NCI-H2171 treated with DMSO at 0.1 percent for 48 hours (cell line): ENCODE data around the gene MED1.
"Not testable (repeated sequence)": the region's sequence is repeated elsewhere in the genome, so short reads cannot be mapped to it uniquely, and the experiment has no call there.

Experiments used
- DNase-seq: peaks from one replicate; lab custom pipeline; 2025; lab: John Stamatoyannopoulos, UW

The MED1 gene, protein sequence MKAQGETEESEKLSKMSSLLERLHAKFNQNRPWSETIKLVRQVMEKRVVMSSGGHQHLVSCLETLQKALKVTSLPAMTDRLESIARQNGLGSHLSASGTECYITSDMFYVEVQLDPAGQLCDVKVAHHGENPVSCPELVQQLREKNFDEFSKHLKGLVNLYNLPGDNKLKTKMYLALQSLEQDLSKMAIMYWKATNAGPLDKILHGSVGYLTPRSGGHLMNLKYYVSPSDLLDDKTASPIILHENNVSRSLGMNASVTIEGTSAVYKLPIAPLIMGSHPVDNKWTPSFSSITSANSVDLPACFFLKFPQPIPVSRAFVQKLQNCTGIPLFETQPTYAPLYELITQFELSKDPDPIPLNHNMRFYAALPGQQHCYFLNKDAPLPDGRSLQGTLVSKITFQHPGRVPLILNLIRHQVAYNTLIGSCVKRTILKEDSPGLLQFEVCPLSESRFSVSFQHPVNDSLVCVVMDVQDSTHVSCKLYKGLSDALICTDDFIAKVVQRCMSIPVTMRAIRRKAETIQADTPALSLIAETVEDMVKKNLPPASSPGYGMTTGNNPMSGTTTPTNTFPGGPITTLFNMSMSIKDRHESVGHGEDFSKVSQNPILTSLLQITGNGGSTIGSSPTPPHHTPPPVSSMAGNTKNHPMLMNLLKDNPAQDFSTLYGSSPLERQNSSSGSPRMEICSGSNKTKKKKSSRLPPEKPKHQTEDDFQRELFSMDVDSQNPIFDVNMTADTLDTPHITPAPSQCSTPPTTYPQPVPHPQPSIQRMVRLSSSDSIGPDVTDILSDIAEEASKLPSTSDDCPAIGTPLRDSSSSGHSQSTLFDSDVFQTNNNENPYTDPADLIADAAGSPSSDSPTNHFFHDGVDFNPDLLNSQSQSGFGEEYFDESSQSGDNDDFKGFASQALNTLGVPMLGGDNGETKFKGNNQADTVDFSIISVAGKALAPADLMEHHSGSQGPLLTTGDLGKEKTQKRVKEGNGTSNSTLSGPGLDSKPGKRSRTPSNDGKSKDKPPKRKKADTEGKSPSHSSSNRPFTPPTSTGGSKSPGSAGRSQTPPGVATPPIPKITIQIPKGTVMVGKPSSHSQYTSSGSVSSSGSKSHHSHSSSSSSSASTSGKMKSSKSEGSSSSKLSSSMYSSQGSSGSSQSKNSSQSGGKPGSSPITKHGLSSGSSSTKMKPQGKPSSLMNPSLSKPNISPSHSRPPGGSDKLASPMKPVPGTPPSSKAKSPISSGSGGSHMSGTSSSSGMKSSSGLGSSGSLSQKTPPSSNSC (N-terminal part only)

GRCh38 chr17:39450847-39451581 lies at the start of gene MED1:
MED1 (minus strand) TSS chr17:39451263; CDS start chr17:39451062, 201 bp downstream.
- DNase-seq = peak; percentile 99

GRCh38 chr17:39496921-39497320 lies 45.9 kb upstream of the MED1 start:
- DNase-seq = not testable (repeated sequence)

DNA sequence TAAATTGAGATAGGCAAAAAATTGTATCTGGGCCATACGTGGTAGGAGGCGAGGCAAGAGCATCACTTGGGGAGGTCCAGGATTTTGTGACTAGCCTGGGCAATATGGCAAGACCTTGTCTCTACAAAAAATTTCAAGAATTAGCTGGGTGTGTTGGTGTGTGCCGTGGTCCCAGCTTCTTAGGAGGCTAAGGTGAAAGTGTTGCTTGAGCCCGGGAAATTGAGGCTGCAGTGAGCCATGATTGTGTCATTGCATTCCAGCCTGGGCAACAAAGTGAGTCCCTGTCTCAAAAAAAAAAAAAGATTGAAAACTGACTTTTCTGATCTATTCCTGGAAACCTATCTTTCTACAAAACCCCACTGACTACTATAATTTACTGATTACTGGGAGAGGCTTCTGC lies 36.9 kb upstream of the MED1 start:
- DNase-seq = no peak

GRCh38 chr17:39487490-39487889 lies 36.4 kb upstream of the MED1 start:
- not testable (repeated sequence) for DNase-seq

DNA sequence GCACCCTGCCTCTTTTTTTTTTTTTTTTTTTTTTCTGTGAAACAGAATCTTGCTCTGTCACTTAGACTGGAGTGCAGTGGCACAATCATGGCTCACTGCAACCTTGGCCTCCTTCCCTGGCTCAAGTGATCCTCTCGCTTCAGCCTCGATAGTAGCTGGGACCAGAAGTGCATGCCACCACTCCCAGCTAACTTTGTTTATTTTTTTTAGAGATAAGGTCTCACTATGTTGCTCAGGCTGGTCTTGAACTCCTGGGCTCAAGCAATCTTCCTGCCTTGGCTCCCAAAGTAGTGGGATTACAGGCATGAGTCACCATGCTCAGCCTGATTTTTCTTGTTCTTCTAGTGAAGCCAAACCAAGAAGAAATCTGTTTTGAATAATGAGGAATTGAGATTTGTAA lies 35.2 kb upstream of the MED1 start:
- DNase-seq = no peak

GRCh38 chr17:39485555-39485954 lies 34.5 kb upstream of the MED1 start:
- no peak for DNase-seq

GRCh38 chr17:39484178-39484577 lies 33.1 kb upstream of the MED1 start:
- DNase-seq = no peak

- no peak for DNase-seq
Observed at GRCh38 chr17:39483506-39483905, 32.4 kb upstream of the MED1 start.

DNA sequence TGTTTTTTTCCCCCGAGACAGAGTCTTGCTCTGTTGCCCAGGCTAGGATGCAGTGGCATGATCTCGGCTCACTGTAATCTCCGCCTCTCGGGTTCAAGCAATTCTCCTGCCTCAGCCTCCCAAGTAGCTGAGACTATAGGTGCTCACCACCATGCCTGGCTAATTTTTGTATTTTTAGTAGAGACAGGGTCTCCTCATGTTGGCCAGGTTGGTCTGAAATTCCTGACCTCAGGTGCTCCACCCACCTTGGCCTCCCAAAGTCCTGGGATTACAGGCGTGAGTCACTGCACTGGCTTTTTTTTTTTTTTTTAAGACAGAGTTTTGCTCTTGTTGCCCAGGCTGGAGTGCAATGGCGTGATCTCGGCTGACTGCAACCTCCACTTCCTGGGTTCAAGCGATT lies 28.6 kb upstream of the MED1 start:
- DNase-seq = not testable (repeated sequence)

- no peak for DNase-seq
Observed at GRCh38 chr17:39473310-39473709, 22.2 kb upstream of the MED1 start.

DNA sequence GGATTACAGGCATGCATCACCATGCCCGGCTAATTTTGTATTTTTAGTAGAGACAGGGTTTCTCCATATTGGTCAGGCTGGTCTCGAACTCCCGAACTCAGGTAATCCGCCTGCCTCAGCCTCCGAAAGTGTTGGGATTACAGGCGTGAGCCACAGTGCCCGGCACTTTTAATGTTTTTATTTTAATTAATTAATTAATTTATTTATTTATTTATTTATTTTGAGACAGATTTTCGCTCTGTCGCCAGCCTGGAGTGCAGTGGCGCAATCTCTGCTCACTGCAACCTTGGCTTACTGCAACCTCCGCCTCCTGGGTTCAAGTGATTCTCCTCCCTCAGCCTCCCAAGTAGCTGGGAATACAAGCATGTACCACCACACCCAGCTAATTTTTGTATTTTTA lies 17.5 kb upstream of the MED1 start:
- DNase-seq = not testable (repeated sequence)

DNA sequence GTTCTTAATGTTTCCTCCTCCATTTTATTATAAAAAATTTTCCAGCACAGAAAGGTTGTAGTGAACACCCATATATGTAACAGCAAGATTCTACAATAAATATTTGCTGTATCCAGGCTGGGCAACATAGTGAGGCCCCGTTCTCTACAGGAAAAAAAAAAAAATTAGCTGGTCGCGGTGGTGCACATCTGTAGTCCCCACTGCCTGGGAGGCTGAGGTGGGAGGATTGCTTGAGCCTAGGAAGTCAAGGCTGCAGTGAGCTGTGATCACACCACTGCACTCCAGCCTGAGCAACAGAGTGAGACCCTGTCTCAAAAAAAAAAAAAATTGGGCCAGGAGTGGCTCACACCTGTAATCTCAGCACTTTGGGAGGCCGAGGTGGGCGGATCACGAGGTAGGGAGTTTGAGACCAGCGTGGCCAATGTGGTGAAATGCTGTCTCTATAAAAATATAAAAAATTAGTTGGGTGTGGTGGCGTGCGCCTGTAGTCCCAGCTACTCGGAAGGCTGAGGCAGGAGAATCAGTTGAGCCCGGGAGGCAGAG lies 13.6 kb upstream of the MED1 start:
- DNase-seq = not testable (repeated sequence)

- no peak for DNase-seq
Observed at GRCh38 chr17:39462631-39463375, 11.7 kb upstream of the MED1 start.

DNA sequence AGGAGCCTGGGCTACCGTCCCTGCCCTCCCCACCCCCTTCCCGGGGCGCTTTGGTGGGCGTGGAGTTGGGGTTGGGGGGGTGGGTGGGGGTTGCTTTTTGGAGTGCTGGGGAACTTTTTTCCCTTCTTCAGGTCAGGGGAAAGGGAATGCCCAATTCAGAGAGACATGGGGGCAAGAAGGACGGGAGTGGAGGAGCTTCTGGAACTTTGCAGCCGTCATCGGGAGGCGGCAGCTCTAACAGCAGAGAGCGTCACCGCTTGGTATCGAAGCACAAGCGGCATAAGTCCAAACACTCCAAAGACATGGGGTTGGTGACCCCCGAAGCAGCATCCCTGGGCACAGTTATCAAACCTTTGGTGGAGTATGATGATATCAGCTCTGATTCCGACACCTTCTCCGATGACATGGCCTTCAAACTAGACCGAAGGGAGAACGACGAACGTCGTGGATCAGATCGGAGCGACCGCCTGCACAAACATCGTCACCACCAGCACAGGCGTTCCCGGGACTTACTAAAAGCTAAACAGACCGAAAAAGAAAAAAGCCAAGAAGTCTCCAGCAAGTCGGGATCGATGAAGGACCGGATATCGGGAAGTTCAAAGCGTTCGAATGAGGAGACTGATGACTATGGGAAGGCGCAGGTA lies 11.0 kb upstream of the MED1 start:
- DNase-seq = no peak

- peak; percentile 98 for DNase-seq
Observed at GRCh38 chr17:39461113-39461925, 10.3 kb upstream of the MED1 start, which contains the start of gene CDK12. CDK12 (plus strand) TSS chr17:39461486; CDS start chr17:39462072, 586 bp downstream.

GRCh38 chr17:39455919-39456318 lies 4.9 kb upstream of the MED1 start:
- no peak for DNase-seq

DNA sequence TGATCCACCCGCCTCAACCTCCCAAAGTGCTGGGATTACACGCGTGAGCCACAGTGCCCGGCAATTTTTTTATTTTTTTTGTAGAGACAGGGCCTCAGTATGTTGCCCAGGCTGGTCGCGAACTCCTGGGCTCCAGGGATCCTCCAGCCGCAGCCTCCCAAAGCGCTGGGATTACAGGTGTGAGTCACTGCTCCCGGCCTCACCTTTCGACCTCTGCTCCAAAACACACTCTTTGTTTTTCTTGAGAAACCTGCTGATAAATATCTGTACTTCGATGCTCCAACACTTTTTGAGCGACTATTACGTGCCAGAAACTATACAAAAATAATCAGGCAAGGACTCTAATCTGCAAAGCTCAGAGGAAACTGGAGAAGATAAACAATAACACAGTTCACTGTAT lies 1.0 kb downstream of the MED1 start:
- DNase-seq = no peak

GRCh38 chr17:39447561-39447960 lies 3.5 kb downstream of the MED1 start:
- DNase-seq = no peak

DNA sequence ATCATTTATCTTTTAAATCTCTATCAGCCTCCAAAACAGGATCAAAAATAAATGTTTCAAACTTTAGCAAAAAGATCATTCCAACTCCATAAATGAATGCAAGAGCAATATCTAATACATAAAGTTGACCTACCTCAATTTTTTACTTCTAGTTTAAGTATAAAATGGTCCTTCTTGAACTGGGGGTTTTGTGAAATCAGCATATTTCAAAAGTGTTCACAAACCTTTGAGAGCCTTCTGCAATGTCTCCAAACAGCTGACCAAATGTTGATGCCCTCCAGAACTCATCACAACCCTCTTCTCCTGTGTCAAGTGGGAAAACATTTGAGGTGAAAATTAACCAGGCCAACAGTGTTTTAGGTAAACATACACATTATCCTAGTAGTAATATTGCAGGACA lies 7.7 kb downstream of the MED1 start:
- DNase-seq = no peak
